Epidermal melanocyte (primary cell): ENCODE measurements around the gene KCNAB2.
"Not testable (repeated sequence)": the region's sequence is repeated elsewhere in the genome, so short reads cannot be mapped to it uniquely, and the experiment has no call there.

Experiments used
- DNase-seq: peaks from one replicate; pipeline ENCODE4 v3.0.0; 2011; ENCODE audit warnings: low spot score; ENCODE audit not compliant: insufficient read length

Gene KCNAB2

GRCh38 chr1:6009120-6010040, 36.3 kb upstream of the KCNAB2 start:
- no peak for DNase-seq

DNA sequence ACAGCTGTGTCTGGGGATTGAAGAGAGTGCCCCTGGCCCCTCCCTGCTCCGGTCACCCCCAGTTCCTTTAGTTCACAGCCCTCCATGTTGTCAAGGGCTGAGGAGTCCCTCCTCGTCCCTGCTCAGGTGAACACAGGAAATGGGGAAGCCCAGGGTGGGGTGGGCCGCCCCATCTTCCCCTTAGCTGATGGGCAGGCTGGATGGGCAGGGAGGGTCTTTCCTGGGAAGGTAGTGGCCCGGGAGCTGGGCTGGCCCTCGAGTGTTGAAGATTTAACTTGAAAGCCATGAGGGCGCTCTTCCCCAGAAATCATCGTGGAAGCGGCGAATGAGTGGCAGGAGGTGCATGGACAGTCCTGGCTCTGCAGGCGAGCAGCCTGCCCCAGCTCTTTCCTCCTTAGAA, 35.1 kb upstream of the KCNAB2 start:
- DNase-seq, result no peak

GRCh38 chr1:6011161-6011945, 34.3 kb upstream of the KCNAB2 start:
- no peak for DNase-seq

GRCh38 chr1:6011946-6012258, 33.8 kb upstream of the KCNAB2 start:
- DNase-seq, result no peak

DNA sequence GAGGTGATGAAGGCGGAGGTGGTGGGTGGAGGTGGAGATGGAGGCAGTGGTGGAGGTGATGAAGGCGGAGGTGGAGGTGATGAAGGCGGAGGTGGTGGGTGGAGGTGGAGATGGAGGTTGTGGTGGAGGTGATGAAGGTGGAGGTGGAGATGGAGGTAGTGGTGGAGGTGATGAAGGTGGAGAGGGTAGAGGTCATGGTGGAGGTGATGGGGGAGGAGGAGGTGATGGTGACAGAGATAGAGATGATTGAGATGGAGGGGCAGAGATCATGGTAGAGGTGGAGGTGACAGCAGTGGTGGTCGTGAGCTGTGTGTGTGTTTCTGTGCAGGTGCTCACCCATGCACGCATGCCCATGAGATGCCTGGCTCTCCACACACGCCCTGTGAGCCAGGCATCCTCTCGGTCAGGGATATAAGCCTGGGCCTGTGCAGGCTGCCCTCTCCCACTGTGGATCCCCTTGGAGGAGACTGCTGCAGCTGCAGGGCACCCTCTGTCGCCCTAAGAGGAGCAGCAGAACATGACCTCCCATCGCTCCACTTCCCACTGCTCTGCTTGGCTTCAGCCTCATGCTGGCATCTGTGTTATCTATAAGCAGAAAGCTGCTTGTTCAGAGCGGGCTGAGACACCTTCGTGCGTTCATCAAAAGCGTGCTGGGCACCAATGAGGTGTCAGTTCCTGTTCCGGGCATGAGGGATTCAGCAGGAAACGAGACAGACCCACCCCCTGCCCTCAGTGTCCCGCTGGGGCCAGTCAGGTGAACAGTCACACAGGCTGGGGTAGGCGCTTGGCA, 33.0 kb upstream of the KCNAB2 start:
- no peak for DNase-seq

DNA sequence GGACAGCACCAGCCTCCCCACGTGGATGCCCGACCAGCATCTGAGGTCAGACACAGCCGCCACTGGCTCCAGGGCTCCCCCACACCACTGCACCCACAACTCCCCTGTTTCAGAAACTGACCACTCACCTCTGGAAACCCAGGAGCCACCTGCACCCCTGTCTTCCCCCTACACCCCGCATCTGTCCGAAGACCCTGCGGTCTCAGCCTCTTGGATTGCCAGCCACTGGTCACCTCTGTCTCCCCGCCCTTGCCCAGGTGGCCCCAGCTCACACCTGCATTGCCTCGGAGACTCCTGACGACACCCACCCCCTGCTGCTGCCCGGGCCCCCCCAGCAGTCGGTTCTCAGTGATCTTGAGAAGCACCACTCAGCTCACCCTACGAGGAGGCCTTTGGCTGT, 32.2 kb upstream of the KCNAB2 start:
- no peak for DNase-seq

DNA sequence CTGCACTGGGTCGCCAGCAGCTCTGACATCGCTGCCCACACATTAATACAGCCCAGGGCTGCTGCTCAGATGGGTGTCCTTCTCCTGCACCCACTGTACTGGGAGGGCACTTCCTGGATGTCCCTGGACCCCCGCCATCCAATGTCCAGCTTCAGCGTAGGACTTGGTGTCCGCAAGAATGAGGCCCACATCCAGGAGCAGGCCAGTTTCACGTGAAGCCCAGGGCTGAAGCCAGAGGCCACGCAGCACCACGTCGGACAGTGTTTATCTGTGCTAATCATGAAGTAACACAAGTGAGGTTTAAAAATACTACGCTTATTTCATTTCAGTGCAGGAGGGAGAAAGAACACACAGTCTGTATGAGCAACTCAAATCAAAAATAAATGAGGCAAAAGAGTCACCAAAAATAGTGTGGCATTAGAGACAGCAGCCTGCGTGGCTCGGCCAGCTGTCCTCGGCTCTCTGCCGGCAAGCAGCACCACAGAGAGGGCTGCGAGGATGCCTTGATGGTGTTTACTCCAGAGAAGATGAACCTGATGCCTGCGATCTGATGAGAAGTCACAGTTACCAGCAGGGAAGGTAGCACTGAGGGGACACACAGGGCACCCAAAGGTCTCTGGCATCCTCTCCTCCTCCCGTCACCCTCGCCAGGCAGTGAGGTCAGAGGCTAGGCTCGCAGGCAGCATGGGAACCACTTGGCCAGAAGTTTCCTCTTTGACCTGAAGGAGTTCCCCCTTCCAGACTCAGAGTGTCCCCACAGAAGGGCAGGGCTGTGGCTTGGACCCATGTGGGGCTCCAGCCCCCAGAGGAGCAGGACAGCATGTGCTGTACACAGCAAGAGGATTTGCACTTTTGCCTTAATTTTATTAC, 31.3 kb upstream of the KCNAB2 start:
- DNase-seq, result no peak

- DNase-seq, result peak; percentile 98
Measured at GRCh38 chr1:6016191-6016865, 29.4 kb upstream of the KCNAB2 start.

DNA sequence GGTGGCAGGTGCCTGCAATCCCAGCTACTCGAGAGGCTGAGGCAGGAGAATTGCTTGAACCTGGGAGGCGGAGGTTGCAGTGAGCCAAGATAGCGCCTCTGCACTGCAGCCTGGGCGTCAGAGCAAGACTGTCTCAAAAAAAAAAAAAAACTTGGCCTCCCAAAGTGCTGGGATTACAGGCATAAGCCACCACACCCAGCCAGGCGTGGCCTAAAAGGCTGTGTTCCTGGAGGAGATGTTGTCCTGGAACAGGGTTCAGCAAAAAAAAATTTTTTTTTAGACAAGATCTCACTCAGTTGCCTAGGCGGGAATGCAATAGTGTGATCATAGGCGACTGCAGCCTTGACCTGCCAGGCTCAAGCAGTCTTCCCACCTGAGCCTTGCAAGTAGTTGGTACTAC, 28.0 kb upstream of the KCNAB2 start:
- DNase-seq, result not testable (repeated sequence)

DNA sequence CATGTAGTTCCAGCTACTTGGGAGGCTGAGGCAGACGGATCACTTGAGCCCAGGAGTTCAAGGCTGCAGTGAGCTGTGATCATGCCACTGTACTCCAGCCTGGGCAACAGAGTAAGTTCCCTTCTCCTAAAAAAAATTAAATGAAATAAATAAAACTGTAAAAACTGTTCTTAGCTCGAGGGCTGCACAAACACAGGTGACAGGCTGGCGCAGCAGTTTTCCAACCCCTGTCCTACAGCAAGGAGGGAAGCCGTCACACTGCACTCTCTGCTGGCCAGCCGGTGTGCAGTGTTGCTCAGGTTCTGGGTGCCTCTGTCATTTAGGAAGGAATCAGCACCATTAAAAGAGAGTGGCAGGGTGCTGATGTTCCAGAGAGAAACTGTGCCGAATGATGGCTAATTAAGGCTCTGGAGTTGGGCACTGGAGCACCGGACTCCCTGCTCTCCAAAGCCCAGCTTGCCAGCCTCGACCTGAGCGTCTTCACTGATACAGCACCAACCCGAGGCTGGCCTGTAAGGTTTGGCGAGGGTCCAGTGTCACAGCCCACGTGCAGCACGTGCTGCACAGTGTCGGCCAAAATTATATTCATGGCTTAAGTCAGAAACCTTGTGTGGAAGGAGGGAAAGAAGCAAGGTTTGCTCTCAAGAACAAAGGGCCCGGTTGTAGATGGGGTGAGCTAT, 26.4 kb upstream of the KCNAB2 start:
- no peak for DNase-seq

- DNase-seq, result no peak
Measured at GRCh38 chr1:6022193-6022592, 23.5 kb upstream of the KCNAB2 start.

DNA sequence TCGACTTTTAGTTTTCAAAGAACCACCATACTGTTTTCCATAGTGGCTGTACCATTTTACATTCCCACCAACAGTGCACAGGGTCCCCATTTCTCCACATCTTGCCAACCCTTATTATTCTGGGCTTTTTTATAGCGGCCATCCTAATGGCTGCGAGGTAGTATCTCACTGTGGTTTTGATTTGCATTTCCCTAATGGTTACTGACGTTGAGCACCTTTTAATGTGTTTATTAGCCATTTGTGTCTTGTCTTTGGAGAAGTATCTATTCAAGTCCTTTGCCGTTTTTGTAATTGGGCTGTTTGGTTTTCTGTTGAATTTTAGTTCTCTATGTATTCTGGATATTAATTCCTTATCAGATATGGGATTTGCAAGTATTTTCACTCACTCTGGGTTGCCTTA, 22.3 kb upstream of the KCNAB2 start:
- DNase-seq, result no peak

DNA sequence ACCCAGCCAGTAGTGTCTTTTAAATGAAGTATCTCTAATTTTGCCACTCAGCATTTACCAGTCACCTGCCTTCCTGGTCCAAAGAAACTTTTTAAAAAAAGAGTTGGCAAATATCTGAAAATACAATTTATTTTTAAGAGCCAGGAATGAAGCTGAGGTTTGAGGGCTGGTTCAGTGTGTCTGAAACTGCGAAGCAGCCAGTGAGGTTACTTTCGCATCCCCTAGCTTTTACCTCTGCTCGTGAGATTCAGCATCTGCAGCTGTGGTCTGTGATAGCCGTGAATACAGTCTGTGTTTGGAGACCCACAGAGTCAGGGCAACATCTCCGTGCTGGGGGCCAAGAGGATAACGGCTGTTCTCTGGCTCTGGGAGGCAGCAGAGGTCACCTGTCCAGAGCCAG, 21.3 kb upstream of the KCNAB2 start:
- DNase-seq, result no peak

GRCh38 chr1:6025269-6026094, 20.2 kb upstream of the KCNAB2 start:
- no peak for DNase-seq

GRCh38 chr1:6026095-6026809, 19.4 kb upstream of the KCNAB2 start:
- peak; percentile 44 for DNase-seq

DNA sequence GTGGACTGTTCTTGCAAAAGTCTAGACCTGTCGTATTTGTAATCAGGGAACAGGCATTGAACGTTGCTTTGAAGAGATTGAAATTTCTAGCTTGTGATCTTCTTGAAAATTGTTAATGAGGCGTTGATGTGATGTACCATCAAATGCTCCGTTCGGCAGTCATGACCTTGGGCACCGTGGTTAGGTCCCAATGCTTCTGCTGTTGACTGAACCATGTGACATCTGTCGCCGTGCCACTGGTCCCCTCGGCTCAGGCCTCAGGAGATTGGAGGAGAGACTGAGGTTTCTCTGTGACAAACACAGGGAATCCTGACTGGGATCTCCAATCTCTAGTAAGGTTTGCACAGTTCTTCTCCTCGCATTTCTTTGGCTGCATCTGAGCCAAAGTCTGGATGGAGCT, 18.1 kb upstream of the KCNAB2 start:
- no peak for DNase-seq

- no peak for DNase-seq
Measured at GRCh38 chr1:6028042-6028850, 17.4 kb upstream of the KCNAB2 start.
